Pons (tissue), 1 donor: ENCODE results near the gene CUX1.
A peak's percentile ranks its signal among the peaks of the same experiment; 100 is the strongest.

Experiments used
- DNase-seq: peaks from one replicate; pipeline ENCODE4 v3.0.0-alpha.2; 2016; ENCODE audit warnings: low spot score

Gene CUX1

DNA sequence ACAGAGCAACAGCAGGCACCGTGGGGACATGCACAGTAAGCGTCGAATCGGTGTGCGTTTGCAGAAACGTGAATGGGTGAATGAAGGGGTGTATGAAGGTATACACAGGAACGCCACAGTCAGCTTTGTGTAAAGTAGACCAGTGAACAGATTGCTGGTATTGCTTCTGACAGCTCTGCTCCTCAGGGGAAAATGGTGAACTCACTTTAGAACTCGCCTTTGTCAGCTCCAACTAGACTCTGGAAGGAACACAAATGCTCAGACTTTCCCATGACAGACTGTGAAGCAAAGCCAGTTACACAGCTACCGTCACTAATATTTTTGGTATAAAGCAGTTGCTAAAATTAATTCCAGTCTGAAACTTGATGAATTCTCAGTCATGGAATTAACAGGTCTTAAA lies 78.9 kb downstream of the CUX1 start:
- no peak for DNase-seq

GRCh38 chr7:101896941-101897340 lies 79.5 kb downstream of the CUX1 start:
- no peak for DNase-seq

DNA sequence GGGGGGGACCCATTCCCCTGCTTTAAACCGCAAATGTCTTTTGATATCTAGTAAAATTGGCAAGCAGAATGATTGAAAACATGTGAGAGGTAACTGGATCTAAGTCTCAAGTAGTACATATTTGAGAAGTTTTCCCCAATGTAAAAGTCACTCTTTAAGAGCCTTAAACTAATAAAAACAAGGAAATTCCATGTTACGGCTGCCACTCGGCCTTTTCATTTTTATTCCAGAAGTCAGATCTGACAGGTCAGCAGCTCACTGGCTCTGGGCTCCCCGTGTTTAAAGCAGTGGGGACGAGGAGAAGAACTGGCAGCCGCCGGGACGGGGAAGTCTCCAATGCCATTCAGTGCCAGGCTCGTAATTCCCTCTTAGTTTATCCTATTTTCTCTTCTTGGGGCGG lies 80.7 kb downstream of the CUX1 start:
- no peak for DNase-seq

- DNase-seq = no peak
These were observed 82.2 kb downstream of the CUX1 start for GRCh38 chr7:101899616-101900015.

- DNase-seq = peak; percentile 46
These were observed 82.7 kb downstream of the CUX1 start for GRCh38 chr7:101900103-101900502.

- no peak for DNase-seq
These were observed 84.5 kb downstream of the CUX1 start for GRCh38 chr7:101901661-101902491.

DNA sequence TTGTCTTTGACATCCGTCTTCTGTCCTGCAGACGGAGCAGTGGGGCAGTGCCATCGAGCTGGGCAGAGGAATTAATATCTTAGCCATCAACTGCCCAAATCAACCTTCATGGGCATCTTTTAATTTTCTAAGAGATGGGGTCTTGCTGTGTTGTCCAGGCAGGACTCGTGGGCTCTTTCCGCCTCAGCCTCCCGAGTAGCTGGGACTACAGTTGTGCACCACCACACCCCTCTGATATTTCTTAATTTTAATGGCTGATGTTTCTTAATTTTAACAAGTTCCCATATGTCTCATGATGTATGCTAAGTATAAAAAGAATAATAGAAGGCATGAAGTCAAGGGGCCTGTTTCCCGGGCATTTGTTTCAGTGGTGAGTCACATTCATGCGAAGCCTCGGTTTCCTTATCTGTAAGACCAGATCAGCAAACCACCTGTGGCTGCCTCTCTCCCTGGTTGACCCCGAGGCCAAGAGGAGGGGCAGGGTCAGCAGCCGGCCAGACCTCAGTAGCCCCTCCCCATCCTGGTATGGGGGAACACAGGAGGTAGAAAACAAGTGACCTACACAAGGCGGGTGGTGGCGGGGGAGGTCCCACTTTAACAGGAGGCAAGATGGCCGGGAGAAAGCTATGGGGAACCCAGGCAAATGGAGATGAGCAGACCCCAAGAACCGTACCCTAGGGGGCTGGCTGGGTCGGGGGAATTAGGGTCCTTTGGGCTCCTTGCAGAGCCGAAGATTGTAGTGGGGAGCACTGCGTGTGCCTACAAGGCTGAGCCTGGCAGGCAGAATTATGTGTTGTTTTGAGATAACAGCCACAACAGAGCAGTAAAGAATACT lies 85.5 kb downstream of the CUX1 start:
- no peak for DNase-seq

DNA sequence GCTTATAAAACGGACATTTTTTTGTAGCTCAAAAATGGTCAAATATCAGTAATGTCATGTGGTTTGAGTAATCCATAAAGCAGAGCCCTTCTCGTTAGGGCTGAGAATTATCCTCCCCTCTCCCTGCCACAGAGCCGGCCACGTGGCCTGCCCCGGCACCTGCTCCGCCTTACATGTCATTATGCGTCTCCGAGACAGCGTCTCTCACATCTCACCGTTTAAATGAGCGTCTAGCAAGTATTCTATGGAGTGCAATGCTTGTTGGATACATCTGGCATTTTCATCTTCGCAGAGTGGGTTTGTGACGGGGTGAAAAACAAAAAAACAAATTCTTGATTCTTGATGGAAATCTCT lies 86.1 kb downstream of the CUX1 start:
- no peak for DNase-seq

- DNase-seq = no peak
These were observed 86.6 kb downstream of the CUX1 start for GRCh38 chr7:101904019-101904418.

- DNase-seq = no peak
These were observed 87.9 kb downstream of the CUX1 start for GRCh38 chr7:101905203-101905865.

DNA sequence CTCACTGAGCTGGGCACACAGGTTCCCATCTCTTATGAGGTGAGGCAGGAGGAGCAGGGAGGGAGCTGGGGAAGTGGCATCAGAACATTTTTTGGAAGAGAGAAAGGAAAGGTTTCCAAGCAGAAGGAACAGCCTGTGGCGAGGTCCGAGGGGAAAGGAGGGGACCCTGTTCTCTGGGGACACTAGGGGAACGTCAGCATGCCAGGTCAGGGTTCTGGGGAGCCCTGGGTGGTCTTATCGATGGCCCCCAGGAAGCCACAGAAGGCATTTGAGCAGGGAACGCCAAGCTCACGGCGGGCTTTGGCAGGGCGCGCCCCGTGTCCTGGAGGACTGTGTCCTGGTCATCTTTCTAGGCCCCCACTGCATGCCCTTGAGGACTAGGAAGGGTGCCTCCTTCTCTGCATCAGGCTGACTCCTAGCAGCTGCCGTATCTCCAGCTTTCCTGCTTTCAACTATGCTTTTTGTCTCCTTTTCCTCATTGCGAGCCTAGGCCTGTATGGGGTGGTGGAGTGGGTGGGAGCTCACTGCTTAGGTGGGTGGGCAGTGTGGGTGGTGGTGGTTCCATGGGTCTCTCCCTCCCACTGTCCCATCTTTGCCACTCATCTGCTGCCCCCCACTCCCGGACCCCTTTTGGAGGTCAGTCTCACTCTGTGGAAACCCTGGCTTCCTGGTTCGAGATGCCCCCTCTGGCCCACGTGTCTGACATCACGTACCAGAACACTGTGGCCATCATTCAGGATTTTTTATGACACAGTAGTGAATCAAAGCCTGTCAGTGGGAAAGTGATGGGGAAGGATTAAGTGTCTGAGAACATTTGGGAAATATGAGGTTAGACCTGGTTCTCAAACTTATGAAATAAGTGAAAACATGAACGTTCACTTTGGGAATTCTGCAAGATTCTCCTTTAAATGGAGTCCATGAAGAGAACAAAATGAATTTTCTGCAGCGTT lies 89.1 kb downstream of the CUX1 start:
- no peak for DNase-seq

- no peak for DNase-seq
These were observed 93.8 kb downstream of the CUX1 start for GRCh38 chr7:101910991-101911799.

- DNase-seq = no peak
These were observed 94.6 kb downstream of the CUX1 start for GRCh38 chr7:101911800-101912715.

- no peak for DNase-seq
These were observed 95.3 kb downstream of the CUX1 start for GRCh38 chr7:101912716-101913110.

GRCh38 chr7:101913247-101913721 lies 95.9 kb downstream of the CUX1 start:
- no peak for DNase-seq

DNA sequence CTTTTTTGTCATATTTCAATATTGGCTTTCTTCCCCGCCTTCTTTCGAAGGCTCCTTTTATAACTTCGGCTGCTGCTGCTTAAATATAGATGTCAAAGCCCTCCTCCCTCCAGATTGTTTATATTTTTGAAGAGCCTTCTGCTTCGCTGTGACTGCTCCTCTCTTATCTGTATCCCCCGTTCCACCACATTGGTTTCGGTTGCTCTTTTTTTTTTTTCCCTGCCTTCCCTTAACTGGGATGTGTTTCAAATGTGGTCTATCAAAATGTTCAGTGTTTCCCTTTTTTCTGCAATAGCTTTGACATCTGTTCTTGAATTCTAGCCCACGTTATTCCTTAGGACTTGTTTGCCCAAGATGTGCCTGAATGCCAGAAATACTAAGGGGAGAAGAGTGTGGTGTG lies 96.4 kb downstream of the CUX1 start:
- DNase-seq = no peak

- DNase-seq = peak; percentile 29
These were observed 97.6 kb downstream of the CUX1 start for GRCh38 chr7:101915000-101915399.

- no peak for DNase-seq
These were observed 98.8 kb downstream of the CUX1 start for GRCh38 chr7:101916041-101916800.

- no peak for DNase-seq
These were observed 99.5 kb downstream of the CUX1 start for GRCh38 chr7:101916876-101917275.
